Neural cell (in vitro differentiated cells): ENCODE results near the gene AGPAT2.

Source experiments
- EP300 ChIP-seq: fragments of 450-650 bp; conservative IDR thresholded peaks from 2 replicates; pipeline ENCODE4 v1.6.1; 2014; ENCODE audit warnings: antibody characterized with exemption, mild to moderate bottlenecking, moderate library complexity; ENCODE audit not compliant: poor library complexity, severe bottlenecking
- EZH2 ChIP-seq: fragments of 200-600, 300-800 bp; shearing (Covaris generic), sonication (generic); IDR thresholded peaks from 2 replicates; pipeline ENCODE4 v1.6.1; 2014; ENCODE audit warnings: antibody characterized with exemption, low read length, borderline replicate concordance, mild to moderate bottlenecking; ENCODE audit not compliant: insufficient read depth, poor library complexity, severe bottlenecking
- MXI1 ChIP-seq: fragments of 450-650 bp; conservative IDR thresholded peaks from 2 replicates; pipeline ENCODE4 v1.6.1; 2014; ENCODE audit warnings: antibody characterized with exemption, mild to moderate bottlenecking; ENCODE audit not compliant: poor library complexity, severe bottlenecking
- POLR2AphosphoS5 ChIP-seq: IDR thresholded peaks from 2 replicates; pipeline ENCODE4 v1.6.1; 2012
- RAD21 ChIP-seq: fragments of 450-650 bp; conservative IDR thresholded peaks from 2 replicates; pipeline ENCODE4 v1.6.1; 2014; ENCODE audit warnings: antibody characterized with exemption, mild to moderate bottlenecking, moderate library complexity
- SMC3 ChIP-seq: fragments of 450-650 bp; conservative IDR thresholded peaks from 2 replicates; pipeline ENCODE4 v1.6.1; 2014; ENCODE audit warnings: antibody characterized with exemption, mild to moderate bottlenecking, moderate library complexity; ENCODE audit not compliant: poor library complexity
- TAF1 ChIP-seq: IDR thresholded peaks from 2 replicates; pipeline ENCODE4 v1.6.1; 2012; ENCODE audit warnings: low read depth
- TF ChIP-seq, protein P1 (sequence below): fragments of 450-650 bp; IDR thresholded peaks from 2 replicates; pipeline ENCODE4 v1.5.1; 2014; ENCODE audit warnings: antibody characterized with exemption, mild to moderate bottlenecking, moderate library complexity; ENCODE audit not compliant: poor library complexity, severe bottlenecking
- TF ChIP-seq, protein P2 (sequence below): IDR thresholded peaks from 2 replicates; pipeline ENCODE4 v1.6.1; 2012; ENCODE audit warnings: borderline replicate concordance

DNA sequence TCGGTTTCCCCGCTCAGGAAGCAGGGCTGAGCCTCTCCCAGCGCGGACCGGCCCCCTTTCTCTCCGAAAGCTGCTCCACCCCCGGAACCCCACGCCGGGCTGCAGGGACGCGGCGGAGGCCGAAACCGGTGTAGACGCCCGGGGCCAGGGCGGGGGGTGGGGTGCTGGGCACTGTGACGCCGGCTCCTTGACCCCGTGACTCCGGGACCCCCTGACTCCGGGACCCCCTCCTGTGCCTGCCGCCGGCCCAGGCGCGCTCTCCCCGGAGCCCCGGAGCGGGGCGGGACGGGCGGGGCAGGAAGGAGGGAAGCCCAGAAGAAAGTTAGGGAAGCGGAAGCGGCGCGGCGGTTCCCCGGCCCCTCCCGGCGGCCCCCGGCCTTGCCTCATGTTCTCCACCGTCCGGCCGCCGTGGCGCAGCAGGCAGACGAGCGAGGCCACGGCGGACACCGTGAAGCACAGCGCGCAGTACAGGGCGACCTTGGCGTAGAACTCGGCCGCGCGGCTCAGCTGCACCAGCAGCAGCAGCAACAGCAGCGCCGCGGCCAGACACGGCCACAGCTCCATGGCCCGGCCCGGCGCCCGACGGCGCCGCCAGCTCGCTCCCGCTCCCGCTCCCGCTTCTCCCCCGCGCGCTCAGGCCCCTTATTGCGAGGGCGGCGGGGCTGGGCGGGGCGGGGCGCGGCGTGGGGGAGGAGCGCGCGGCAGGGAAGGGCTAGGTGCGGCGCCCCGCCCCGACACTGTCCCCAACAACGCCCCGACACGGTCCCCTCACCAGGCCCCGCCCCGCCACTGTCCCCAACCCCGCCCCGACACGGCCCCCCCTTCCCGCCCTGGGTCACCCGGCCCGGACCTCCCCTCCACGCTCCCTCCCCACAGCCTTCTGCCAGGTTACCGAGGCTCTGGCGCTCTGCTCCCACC lies at the start of gene AGPAT2:
- TF ChIP-seq, protein P1, sequence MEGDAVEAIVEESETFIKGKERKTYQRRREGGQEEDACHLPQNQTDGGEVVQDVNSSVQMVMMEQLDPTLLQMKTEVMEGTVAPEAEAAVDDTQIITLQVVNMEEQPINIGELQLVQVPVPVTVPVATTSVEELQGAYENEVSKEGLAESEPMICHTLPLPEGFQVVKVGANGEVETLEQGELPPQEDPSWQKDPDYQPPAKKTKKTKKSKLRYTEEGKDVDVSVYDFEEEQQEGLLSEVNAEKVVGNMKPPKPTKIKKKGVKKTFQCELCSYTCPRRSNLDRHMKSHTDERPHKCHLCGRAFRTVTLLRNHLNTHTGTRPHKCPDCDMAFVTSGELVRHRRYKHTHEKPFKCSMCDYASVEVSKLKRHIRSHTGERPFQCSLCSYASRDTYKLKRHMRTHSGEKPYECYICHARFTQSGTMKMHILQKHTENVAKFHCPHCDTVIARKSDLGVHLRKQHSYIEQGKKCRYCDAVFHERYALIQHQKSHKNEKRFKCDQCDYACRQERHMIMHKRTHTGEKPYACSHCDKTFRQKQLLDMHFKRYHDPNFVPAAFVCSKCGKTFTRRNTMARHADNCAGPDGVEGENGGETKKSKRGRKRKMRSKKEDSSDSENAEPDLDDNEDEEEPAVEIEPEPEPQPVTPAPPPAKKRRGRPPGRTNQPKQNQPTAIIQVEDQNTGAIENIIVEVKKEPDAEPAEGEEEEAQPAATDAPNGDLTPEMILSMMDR = no peak
- no peak for TF ChIP-seq SMC3
- TF ChIP-seq TAF1 = no peak
- TF ChIP-seq POLR2AphosphoS5 = no peak
- peak; percentile 85 for TF ChIP-seq EZH2
- TF ChIP-seq, protein P2, sequence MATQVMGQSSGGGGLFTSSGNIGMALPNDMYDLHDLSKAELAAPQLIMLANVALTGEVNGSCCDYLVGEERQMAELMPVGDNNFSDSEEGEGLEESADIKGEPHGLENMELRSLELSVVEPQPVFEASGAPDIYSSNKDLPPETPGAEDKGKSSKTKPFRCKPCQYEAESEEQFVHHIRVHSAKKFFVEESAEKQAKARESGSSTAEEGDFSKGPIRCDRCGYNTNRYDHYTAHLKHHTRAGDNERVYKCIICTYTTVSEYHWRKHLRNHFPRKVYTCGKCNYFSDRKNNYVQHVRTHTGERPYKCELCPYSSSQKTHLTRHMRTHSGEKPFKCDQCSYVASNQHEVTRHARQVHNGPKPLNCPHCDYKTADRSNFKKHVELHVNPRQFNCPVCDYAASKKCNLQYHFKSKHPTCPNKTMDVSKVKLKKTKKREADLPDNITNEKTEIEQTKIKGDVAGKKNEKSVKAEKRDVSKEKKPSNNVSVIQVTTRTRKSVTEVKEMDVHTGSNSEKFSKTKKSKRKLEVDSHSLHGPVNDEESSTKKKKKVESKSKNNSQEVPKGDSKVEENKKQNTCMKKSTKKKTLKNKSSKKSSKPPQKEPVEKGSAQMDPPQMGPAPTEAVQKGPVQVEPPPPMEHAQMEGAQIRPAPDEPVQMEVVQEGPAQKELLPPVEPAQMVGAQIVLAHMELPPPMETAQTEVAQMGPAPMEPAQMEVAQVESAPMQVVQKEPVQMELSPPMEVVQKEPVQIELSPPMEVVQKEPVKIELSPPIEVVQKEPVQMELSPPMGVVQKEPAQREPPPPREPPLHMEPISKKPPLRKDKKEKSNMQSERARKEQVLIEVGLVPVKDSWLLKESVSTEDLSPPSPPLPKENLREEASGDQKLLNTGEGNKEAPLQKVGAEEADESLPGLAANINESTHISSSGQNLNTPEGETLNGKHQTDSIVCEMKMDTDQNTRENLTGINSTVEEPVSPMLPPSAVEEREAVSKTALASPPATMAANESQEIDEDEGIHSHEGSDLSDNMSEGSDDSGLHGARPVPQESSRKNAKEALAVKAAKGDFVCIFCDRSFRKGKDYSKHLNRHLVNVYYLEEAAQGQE = no peak
- no peak for TF ChIP-seq EP300
- TF ChIP-seq RAD21 = no peak
- peak; percentile 23 for TF ChIP-seq MXI1
